Lower lobe of right lung (tissue), 2 donors: ENCODE data around the gene EIF4G1. TPM values are rescaled to one million over a fixed set of nuclear protein-coding genes. Genes with fewer than 3 reads are reported as not detected.
A peak's percentile ranks its signal among the peaks of the same experiment; 100 is the strongest.

Experiments
- ATAC-seq, 2 donors: fragments of 200-7000 bp; cut with Tn5 transposase; one replicate each; pipeline ENCODE4 v1.9.1; 2020 to 2022; ENCODE audit warnings: mild to moderate bottlenecking in 2 of 2, moderate library complexity in 2 of 2
- DNase-seq: peaks from one replicate; pipeline ENCODE4 v3.0.0-alpha.2; 2020
- H3K27ac ChIP-seq: fragments of 200-600 bp; one replicate; pipeline ENCODE4 v1.8.0; 2022
- H3K27me3 ChIP-seq: fragments of 200-600 bp; one replicate; pipeline ENCODE4 v1.8.0; 2022; ENCODE audit warnings: low read depth
- H3K36me3 ChIP-seq: fragments of 200-600 bp; one replicate; pipeline ENCODE4 v1.8.0; 2022; ENCODE audit warnings: mild to moderate bottlenecking
- H3K4me1 ChIP-seq: fragments of 200-600 bp; one replicate; pipeline ENCODE4 v1.8.0; 2022
- H3K4me3 ChIP-seq: fragments of 200-600 bp; one replicate; pipeline ENCODE4 v1.8.0; 2022; ENCODE audit warnings: mild to moderate bottlenecking
- H3K9me3 ChIP-seq: fragments of 200-600 bp; one replicate; pipeline ENCODE4 v1.8.0; 2022
- CTCF ChIP-seq: fragments of 200-600 bp; IDR thresholded peaks from one replicate; pipeline ENCODE4 v1.8.0; 2022; ENCODE audit warnings: antibody characterized with exemption, mild to moderate bottlenecking
- intact Hi-C: fragments of 100-400 bp; cut with DNase I; formaldehyde crosslinking; loops from one replicate; pipeline ENCODE4 v1.11.0; 2022
- total RNA-seq: library from RNA; stranded (reverse); fragmentation: NEBNext Ultra II Directional; extraction: Animal tissue kit (Norgen Biotek cat#: 25700); gene quantifications from one replicate; pipeline ENCODE4 v1.2.1, GENCODE V29; 2021
- donor health status: DM: no; HTN: yes; CAD: no; lungs with severe emphysema.

Gene EIF4G1
- total RNA-seq, 1 donor from 2014 or later, result 271 TPM

- Histone ChIP-seq H3K4me3 (no peak overlapping the region), H3K27ac (no peak overlapping the region), H3K27me3 (peaks cover 28% of the 10 kb centered on the region), H3K36me3 (no peaks in the 10 kb centered on the region), H3K4me1 (peaks cover 20% of the 10 kb centered on the region), H3K9me3 (no peaks in the 10 kb centered on the region)
- no peak for ATAC-seq
- no peak for DNase-seq
- intact Hi-C loops, result no loop called here
- TF ChIP-seq CTCF, result no peak
These were observed 63.0 kb downstream of the EIF4G1 start for GRCh38 chr3:184377374-184377773.

GRCh38 chr3:184377882-184378445, 63.6 kb downstream of the EIF4G1 start, which contains the start of gene THPO:
THPO (minus strand) TSS chr3:184378207; CDS start chr3:184376259, 1,948 bp downstream.
- DNase-seq (no peak), ATAC-seq (peak in 1 of 2 donors; percentile 18)
- Histone ChIP-seq H3K27me3 (peaks cover 28% of the 10 kb centered on the region), H3K27ac (no peak within 1 kb of the TSS), H3K4me3 (no peak within 1 kb of the TSS), H3K9me3 (no peaks in the 10 kb centered on the region), H3K4me1 (peaks cover 20% of the 10 kb centered on the region), H3K36me3 (no peaks in the 10 kb centered on the region)
- intact Hi-C loops, result no loop called here
- TF ChIP-seq CTCF, result no peak

- DNase-seq (no peak), ATAC-seq (no peak)
- Histone ChIP-seq H3K36me3 (no peaks in the 10 kb centered on the region), H3K4me3 (no peak overlapping the region), H3K27me3 (peaks cover 28% of the 10 kb centered on the region), H3K27ac (peak overlapping the region; percentile 39), H3K9me3 (no peaks in the 10 kb centered on the region), H3K4me1 (peaks cover 20% of the 10 kb centered on the region)
- intact Hi-C loops, result no loop called here
- no peak for TF ChIP-seq CTCF
These were observed 64.4 kb downstream of the EIF4G1 start for GRCh38 chr3:184378651-184379357.

- H3K27ac ChIP-seq, result peak within 1 kb of the TSS; percentile 39
- H3K9me3 ChIP-seq, result no peaks in the 10 kb centered on the region
- no peak for TF ChIP-seq CTCF
- intact Hi-C loops, result no loop called here
- DNase-seq (no peak), ATAC-seq (peak; percentile 3 to 4)
- H3K4me3 ChIP-seq, result peak within 1 kb of the TSS; percentile 53
- H3K36me3 ChIP-seq, result no peaks in the 10 kb centered on the region
- H3K27me3 ChIP-seq, result peaks cover 28% of the 10 kb centered on the region
- peaks cover 20% of the 10 kb centered on the region for H3K4me1 ChIP-seq
These were observed 65.2 kb downstream of the EIF4G1 start, which contains the start of gene CHRD for GRCh38 chr3:184379358-184380184. CHRD (plus strand) TSS chr3:184380054; CDS start chr3:184380319, 265 bp downstream.

GRCh38 chr3:184380185-184380626, 65.8 kb downstream of the EIF4G1 start:
- TF ChIP-seq CTCF, result no peak
- Histone ChIP-seq H3K9me3 (no peaks in the 10 kb centered on the region), H3K4me1 (peaks cover 20% of the 10 kb centered on the region), H3K4me3 (peak overlapping the region; percentile 53), H3K27me3 (peaks cover 28% of the 10 kb centered on the region), H3K27ac (no peak overlapping the region), H3K36me3 (no peaks in the 10 kb centered on the region)
- intact Hi-C loops, result no loop called here
- peak; percentile 66 for DNase-seq
- ATAC-seq, result peak; percentile 48 to 56
